Right renal pelvis (tissue), 4 donors: ENCODE measurements around the gene CGGBP1. TPM values are rescaled to one million over a fixed set of nuclear protein-coding genes. Genes with fewer than 3 reads are reported as not detected.
"Not testable (repeated sequence)": the region's sequence is repeated elsewhere in the genome, so short reads cannot be mapped to it uniquely, and the experiment has no call there.

ENCODE experiments used
- DNase-seq, 4 donors: peaks; one replicate each; pipeline ENCODE4 v3.0.0-alpha.2; 2013; ENCODE audit warnings: low read depth in 4 of 4, low spot score in 3 of 4, missing footprints in 1 of 4
- polyA plus RNA-seq, 4 donors: library from polyadenylated mRNA; unstranded; fragments of 120-200 nt; gene quantifications; one replicate each; pipeline ENCODE4 v1.2.1, GENCODE V29; 2013; ENCODE audit not compliant: insufficient read length in 4 of 4

Gene CGGBP1
- polyA plus RNA-seq, 4 donors: 133 to 180 (median 159) TPM

- DNase-seq: no peak
These were observed 22.6 kb downstream of the CGGBP1 start for GRCh38 chr3:88036221-88036620.

GRCh38 chr3:88034491-88035275 lies 24.1 kb downstream of the CGGBP1 start:
- DNase-seq: no peak

- DNase-seq: no peak
These were observed 25.0 kb downstream of the CGGBP1 start for GRCh38 chr3:88033808-88034207.

GRCh38 chr3:88033079-88033478 lies 25.7 kb downstream of the CGGBP1 start:
- DNase-seq: no peak

- DNase-seq: no peak
These were observed 26.6 kb downstream of the CGGBP1 start for GRCh38 chr3:88032245-88032644.

- DNase-seq: no peak
These were observed 27.1 kb downstream of the CGGBP1 start for GRCh38 chr3:88031642-88032077.

DNA sequence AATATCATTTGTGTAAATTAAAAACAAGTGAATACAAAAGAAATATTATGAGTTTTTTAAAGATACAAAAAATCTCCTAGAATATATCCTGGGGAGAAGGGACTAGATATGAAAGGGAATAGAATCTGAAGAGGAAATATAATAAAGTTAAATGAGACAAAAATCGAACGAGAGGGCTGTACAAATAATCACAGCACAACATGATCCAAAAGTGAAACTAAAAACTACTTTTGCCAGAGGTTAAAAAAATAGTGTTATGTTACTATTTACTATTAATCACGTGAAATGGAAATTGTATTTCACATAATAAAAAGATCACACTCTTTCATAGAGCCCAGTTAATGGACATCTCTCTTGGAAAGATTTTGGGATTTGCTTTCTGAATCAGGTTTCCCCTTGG lies 28.6 kb downstream of the CGGBP1 start:
- DNase-seq: no peak

- no peak for DNase-seq
These were observed 29.9 kb downstream of the CGGBP1 start for GRCh38 chr3:88028876-88029275.

DNA sequence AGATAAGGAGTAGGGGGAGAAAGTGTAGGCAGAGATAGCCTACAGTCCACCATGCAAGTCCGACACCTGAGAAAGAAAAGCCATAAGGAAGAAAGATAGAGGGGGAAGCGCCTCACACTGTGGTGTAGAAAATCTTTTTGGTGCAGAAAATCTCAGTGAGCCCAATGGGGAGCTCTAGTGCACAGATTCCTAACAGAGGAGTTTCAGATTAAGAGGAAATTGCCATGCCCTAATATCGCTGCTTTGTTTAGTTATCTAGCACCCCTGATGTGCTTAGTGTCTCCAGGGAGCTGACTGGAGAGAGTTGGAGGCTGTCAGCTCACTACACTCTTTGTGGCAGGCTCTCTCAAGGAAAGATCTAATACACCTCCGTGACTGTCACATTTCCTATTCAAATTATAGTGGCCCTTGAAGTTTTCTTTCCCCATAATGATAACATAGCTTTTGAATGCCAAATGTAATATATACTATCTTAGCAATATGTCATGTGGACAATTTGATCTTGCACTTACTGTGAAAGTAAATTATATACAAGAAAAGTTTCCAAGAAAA lies 33.7 kb downstream of the CGGBP1 start:
- DNase-seq: no peak

GRCh38 chr3:88019024-88019423 lies 39.8 kb downstream of the CGGBP1 start:
- DNase-seq: no peak

- not testable (repeated sequence) for DNase-seq
These were observed 43.1 kb downstream of the CGGBP1 start for GRCh38 chr3:88015656-88016055.

GRCh38 chr3:88013592-88013991 lies 45.2 kb downstream of the CGGBP1 start:
- DNase-seq: no peak

GRCh38 chr3:88010810-88011209 lies 48.0 kb downstream of the CGGBP1 start:
- DNase-seq: no peak

- DNase-seq: no peak
These were observed 49.7 kb downstream of the CGGBP1 start for GRCh38 chr3:88009066-88009465.

- no peak for DNase-seq
These were observed 53.7 kb downstream of the CGGBP1 start for GRCh38 chr3:88005066-88005465.

DNA sequence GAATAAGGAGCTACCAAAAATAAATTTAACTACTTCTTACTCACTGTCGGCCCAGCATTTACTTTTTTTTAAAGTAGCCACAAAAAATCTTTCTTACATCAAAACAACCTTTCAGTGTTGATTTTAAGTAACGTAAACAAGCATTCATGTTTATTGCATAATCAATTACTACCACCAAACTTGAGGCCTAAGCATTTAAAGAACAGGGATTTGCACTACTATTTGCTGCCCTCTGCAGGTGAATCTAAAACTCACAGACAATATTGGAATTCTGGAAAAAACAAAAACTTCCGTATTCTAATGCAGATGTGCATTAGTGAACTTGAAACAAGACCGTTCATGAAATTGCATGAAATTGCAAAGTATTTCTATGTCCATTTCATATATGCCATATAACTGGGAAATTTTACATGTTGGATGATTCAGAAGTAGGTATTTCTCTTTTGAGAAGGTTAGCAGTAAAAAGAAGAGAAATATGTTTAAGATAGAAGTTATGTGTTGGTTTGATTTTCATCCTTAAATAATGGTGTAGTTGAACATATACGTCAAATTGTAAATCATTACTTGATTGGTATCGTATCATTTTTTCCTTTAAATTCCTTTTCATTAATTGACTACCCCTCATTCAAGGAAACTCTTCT lies 55.6 kb downstream of the CGGBP1 start:
- DNase-seq: peak in 2 of 4 donors; percentile 12 to 18

DNA sequence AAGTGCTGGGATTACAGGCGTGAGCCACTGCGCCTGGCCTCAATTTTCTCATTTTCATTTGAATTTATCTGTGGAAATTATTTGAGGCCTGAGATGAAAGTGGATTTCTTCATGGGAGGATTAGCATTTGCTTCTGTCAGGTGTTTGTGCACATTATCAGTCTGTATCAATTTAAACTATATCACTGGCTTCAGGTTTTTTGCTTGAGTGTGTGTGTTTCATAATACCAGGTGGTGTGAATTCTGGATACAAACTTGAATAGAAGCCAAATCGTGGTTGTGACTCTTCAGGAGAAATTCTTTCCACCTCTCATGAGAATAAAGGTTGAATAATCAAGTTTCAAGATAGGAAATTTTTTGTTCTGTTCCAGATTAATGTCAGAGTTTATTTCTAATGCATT lies 56.4 kb downstream of the CGGBP1 start:
- no peak for DNase-seq

Other genes with a start within 250 kb of the CGGBP1 start
- 10 to 100 TPM; 19.0 to 24.1 (median 23.0) TPM for gene ZNF654, start 250 bp upstream of the CGGBP1 start, polyA plus RNA-seq
- 10 to 100 TPM; 23.9 to 31.6 (median 29.3) TPM for gene C3orf38, start 91.0 kb upstream of the CGGBP1 start, polyA plus RNA-seq